Colonic mucosa (tissue), 4 donors: ENCODE results near the gene GHRHR. TPM values are rescaled to one million over a fixed set of nuclear protein-coding genes. Genes with fewer than 3 reads are reported as not detected.
A peak's percentile ranks its signal among the peaks of the same experiment; 100 is the strongest.

ENCODE experiments used
- DNase-seq: peaks from one replicate; pipeline ENCODE4 v3.0.0-alpha.2; 2020
- H3K27ac ChIP-seq: fragments of 200-600 bp; one replicate; pipeline ENCODE4 v1.8.0; 2021
- H3K27me3 ChIP-seq: fragments of 200-600 bp; one replicate; pipeline ENCODE4 v1.8.0; 2021
- H3K36me3 ChIP-seq: fragments of 200-600 bp; one replicate; pipeline ENCODE4 v1.8.0; 2021
- H3K4me1 ChIP-seq: fragments of 200-600 bp; one replicate; pipeline ENCODE4 v1.8.0; 2021; ENCODE audit warnings: mild to moderate bottlenecking
- H3K4me3 ChIP-seq: fragments of 200-600 bp; one replicate; pipeline ENCODE4 v1.8.0; 2021
- H3K9ac ChIP-seq, 2 donors: one replicate each; pipeline ENCODE4 v1.7.0; 2013; ENCODE audit warnings: control low read depth in 2 of 2, low read depth in 2 of 2, low read length in 2 of 2
- H3K9me3 ChIP-seq: fragments of 200-600 bp; one replicate; pipeline ENCODE4 v1.8.0; 2021
- intact Hi-C: fragments of 100-400 bp; cut with DNase I; formaldehyde crosslinking; loops from one replicate; pipeline ENCODE4 v1.14.1; 2022
- total RNA-seq, 2 donors: library from RNA; stranded (reverse); fragmentation: NEBNext Ultra II Directional in 1 of 2; extraction: Animal tissue kit (Norgen Biotek cat#: 25700) in 1 of 2; gene quantifications; one replicate each; pipeline ENCODE4 v1.2.1, GENCODE V29; 2021
- TF ChIP-seq, protein P1 (sequence below): fragments of 200-600 bp; IDR thresholded peaks from one replicate; pipeline ENCODE4 v1.8.0; 2022; ENCODE audit warnings: antibody characterized with exemption, mild to moderate bottlenecking
- donor health status: healthy.
- donor health status: DM: no; HTN: no; CAD: no.
- donor health status: DM: no; HTN: no; CAD: no.

Gene GHRHR
- total RNA-seq, 2 donors from 2014 or later, result not detected

DNA sequence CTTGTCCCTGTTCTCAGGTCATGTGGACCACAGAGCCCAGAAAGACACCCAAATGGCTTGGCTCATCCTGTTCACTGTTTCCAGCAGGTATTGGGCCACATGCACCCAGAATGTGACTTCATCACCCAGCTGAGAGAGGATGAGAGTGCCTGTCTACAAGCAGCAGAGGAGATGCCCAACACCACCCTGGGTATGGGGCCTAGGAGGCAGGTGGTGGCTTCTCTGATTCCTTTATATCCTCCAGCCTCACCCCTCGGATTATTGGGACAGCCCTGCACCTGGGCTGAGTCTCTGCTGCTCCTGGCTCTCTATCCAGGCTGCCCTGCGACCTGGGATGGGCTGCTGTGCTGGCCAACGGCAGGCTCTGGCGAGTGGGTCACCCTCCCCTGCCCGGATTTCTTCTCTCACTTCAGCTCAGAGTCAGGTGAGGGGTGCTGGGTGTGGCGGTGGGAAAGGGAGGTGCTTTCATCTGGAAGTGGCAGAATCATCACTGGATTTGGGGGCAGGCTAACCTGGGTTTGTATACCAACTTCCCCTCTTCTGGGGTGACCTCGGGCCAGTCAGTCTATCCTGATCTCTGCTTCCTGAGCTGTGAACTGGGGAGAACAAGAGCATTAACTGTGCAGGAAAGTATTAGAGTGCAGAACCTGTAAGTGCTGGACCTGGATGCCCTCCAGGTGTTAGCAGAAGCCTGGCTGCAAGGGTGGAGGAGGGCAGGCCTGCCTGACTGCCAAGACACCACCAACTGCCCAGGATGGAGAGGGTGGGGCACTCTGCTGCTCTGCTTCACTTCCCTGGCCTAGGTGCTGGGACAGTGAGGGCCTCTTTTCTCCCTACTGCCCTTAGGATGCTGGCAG lies 5.2 kb downstream of the GHRHR start:
- H3K9me3 ChIP-seq, result no peaks in the 10 kb centered on the region
- intact Hi-C loops, result no loop called here
- H3K4me1 ChIP-seq, result no peaks in the 10 kb centered on the region
- no peak overlapping the region for H3K9ac ChIP-seq
- TF ChIP-seq, protein P1, sequence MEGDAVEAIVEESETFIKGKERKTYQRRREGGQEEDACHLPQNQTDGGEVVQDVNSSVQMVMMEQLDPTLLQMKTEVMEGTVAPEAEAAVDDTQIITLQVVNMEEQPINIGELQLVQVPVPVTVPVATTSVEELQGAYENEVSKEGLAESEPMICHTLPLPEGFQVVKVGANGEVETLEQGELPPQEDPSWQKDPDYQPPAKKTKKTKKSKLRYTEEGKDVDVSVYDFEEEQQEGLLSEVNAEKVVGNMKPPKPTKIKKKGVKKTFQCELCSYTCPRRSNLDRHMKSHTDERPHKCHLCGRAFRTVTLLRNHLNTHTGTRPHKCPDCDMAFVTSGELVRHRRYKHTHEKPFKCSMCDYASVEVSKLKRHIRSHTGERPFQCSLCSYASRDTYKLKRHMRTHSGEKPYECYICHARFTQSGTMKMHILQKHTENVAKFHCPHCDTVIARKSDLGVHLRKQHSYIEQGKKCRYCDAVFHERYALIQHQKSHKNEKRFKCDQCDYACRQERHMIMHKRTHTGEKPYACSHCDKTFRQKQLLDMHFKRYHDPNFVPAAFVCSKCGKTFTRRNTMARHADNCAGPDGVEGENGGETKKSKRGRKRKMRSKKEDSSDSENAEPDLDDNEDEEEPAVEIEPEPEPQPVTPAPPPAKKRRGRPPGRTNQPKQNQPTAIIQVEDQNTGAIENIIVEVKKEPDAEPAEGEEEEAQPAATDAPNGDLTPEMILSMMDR, result no peak
- H3K4me3 ChIP-seq, result no peak overlapping the region
- peak; percentile 38 for DNase-seq
- H3K27me3 ChIP-seq, result no peaks in the 10 kb centered on the region
- no peak overlapping the region for H3K27ac ChIP-seq
- H3K36me3 ChIP-seq, result no peaks in the 10 kb centered on the region

DNA sequence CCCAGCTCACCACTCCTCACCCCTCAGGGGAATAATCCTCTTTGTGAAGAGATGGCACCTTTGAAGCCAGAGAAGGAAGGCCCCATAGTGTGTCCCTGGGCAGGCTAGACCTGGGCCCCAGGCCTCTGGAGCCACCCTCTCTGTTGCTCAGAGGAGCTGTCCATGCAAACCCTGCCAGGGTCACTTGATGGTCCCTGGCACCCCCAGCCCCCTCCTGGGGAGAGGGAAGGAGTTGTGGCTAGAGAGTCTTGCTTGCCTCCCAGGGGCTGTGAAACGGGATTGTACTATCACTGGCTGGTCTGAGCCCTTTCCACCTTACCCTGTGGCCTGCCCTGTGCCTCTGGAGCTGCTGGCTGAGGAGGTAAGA lies 5.8 kb downstream of the GHRHR start:
- TF ChIP-seq, protein P1, result no peak
- Histone ChIP-seq H3K36me3 (no peaks in the 10 kb centered on the region), H3K4me1 (no peaks in the 10 kb centered on the region), H3K9me3 (no peaks in the 10 kb centered on the region), H3K4me3 (no peak overlapping the region), H3K27me3 (no peaks in the 10 kb centered on the region), H3K9ac (no peak overlapping the region), H3K27ac (no peak overlapping the region)
- DNase-seq, result no peak
- intact Hi-C loops, result no loop called here

DNA sequence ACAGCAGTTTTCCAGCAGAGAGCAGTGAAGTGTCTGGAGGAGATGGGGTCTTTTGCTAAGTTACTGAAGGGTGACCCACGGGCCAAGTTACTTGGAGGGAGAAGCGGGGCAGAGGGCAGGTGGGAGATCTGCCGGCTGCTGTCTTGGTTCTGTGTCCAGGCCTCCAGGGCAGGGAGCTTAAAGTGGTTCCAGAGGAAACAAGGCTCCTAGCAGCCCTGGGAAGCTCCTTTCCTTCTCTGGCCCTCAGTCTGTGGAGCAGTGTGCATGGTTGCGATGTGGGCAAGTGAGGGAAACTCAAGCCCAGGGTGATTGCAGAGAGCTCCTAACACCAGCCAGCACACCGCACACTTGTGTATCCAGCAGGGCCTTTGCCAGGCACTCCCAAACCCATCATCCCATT lies 6.3 kb downstream of the GHRHR start:
- TF ChIP-seq, protein P1, result no peak
- Histone ChIP-seq H3K27me3 (no peaks in the 10 kb centered on the region), H3K9me3 (no peaks in the 10 kb centered on the region), H3K4me1 (no peaks in the 10 kb centered on the region), H3K36me3 (no peaks in the 10 kb centered on the region), H3K4me3 (no peak overlapping the region), H3K9ac (no peak overlapping the region), H3K27ac (no peak overlapping the region)
- intact Hi-C loops, result no loop called here
- no peak for DNase-seq

DNA sequence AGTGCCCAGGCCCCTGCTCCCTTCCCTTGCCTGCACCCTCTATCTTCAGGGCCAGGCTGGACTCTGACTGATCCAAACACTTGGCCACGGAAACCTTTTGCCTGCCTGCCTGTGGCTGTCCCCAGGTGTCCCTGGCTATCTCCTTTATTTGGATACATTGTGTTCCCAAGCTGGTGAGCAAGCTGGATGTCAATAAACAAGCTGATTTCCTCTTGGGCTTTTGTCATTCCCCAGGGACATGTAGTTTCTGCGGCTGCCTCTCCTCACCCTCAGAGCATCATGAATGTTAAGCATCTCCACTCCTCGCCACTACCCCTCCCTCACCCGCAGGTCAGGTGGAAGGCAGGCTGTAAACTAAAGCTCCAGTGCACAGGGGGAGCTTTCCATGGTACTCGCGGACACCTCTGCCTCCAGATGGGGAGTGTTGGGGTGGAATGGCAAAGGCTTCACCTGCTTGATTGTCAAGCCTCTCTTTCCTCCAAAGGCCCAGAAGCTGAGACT lies 6.9 kb downstream of the GHRHR start:
- Histone ChIP-seq H3K4me3 (no peak overlapping the region), H3K27ac (no peak overlapping the region), H3K27me3 (no peaks in the 10 kb centered on the region), H3K9me3 (no peaks in the 10 kb centered on the region), H3K4me1 (no peaks in the 10 kb centered on the region), H3K9ac (no peak overlapping the region), H3K36me3 (no peaks in the 10 kb centered on the region)
- TF ChIP-seq, protein P1, result no peak
- no peak for DNase-seq
- intact Hi-C loops, result no loop called here

DNA sequence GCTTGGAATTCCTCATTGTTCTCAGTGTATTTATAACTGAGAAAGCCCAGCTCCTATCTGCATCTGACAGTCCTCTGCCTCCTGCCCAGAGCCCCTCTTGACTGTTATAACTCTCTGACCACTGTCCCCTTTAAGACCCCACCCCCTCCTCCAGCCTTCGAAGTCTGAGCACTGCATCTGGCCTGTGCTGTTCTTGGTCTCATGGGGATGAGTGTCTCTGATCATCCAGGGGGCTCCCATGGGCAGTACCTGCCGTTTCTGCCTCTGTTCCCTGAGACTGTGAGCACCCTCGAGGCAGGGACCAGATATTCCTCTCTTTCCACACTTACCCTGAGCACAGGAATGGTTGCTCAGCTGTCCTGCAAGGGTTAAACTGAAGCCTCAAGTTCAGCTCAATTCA lies 7.7 kb downstream of the GHRHR start:
- TF ChIP-seq, protein P1, result no peak
- no peak for DNase-seq
- H3K9ac ChIP-seq, result no peak overlapping the region
- no peaks in the 10 kb centered on the region for H3K27me3 ChIP-seq
- H3K9me3 ChIP-seq, result no peaks in the 10 kb centered on the region
- no peaks in the 10 kb centered on the region for H3K4me1 ChIP-seq
- no peaks in the 10 kb centered on the region for H3K36me3 ChIP-seq
- no peak overlapping the region for H3K27ac ChIP-seq
- intact Hi-C loops, result no loop called here
- no peak overlapping the region for H3K4me3 ChIP-seq
